NCI-H446 treated with DMSO at 0.1 percent for 48 hours (cell line): ENCODE results near the gene TEX12.

Experiments
- DNase-seq: peaks from one replicate; lab custom pipeline; 2025; lab: John Stamatoyannopoulos, UW

Gene TEX12

GRCh38 chr11:112211536-112211935 lies 44.4 kb downstream of the TEX12 start:
- no peak for DNase-seq

GRCh38 chr11:112212290-112212689 lies 45.1 kb downstream of the TEX12 start:
- DNase-seq, result no peak

DNA sequence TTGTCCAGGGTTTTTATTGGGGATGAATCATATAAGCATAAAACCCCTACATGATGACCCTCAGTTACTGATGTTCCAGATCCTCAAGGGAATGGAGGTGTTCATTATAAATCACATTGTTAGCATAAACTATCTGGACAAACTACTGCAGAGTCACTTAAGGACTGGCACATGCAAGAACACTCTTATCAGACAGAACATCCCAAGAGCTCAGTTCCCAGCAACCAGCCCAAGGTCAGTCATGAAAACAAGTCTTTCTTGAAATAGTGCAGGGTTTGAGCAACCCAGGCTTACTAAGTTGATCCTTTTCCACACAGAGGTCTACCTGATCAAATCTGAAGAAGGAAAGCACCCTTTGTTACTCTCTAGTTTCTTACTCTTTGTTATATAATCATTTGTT lies 45.5 kb downstream of the TEX12 start:
- DNase-seq, result no peak

DNA sequence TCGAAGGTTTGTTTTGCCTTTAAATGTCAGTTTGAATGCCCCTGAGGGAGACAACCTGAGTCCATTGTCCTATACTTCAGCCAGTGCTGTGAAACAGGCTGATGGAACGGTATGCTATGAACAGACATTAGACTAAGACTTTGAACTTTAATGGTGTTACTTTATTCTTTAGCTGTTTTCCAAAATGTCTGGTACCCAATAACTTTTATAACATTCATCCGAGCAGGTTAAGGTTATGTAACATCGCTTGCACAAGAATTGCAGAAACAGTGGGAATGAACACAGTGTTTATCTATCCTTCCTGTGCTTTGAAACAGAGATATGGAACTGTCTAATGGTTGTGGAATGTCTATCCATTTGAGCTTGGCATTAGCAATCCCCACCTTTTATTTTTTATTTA lies 46.6 kb downstream of the TEX12 start:
- no peak for DNase-seq

- DNase-seq, result no peak
These were observed 48.4 kb downstream of the TEX12 start for GRCh38 chr11:112215621-112216020.

DNA sequence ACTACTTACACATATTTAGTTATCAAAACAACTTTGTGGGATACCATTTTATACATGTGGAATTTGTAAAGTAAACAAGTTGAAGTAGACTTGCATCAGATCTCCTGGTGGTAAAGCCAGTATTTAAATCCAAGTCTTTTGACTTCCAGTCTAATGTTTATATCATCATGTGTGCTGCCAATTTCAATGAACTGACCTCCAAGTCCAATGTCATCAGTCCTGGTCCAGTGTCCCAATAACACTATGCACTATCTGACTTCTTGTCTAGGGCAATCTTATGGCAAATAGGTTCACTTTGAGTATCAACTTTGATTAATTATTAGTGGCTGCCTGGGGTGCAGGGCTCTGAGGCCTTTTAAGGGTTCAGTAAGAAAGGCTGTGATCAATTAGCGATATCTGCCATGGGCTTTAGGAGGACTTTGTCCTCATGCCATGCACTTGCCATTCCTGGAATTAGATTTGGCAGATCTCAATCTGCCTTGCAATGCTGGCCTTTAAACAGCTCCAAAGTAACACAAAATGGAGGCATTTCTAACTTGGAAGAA lies 49.5 kb downstream of the TEX12 start:
- DNase-seq, result no peak

DNA sequence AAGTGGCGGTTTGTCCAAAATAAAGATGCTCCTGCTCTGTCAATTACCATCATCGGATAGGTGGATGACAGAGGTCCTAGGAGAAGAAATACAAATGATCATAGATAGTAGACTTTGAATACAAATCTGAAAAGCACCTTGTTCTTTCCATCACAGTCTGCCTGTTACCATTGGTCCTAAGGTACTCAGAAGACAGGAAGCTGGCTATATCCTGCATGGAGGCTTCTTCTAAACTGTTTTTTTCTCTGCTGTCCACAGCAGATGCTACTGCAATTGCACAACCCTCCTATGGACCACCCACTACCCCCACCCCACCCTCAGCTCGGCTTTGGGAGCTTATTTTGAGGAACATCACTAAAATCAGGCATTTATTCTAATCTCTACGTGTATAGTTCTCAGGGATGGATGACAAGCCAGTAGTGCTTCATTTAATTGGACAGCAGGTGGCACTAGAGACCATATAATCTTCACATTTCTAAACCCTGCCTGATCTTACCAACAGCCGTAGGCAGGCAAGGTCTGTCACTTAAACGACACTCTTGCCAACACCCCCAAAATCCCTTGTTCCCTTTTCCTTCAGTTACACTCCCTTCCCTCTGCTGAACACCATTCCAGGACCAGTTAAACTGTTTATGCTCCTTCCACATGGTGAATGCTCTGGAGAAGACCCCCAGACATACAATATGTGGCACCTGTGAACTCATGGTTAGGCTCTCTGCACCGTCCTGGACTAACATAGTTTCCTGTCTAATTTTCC lies 52.5 kb downstream of the TEX12 start:
- DNase-seq, result peak; percentile 41

- no peak for DNase-seq
These were observed 54.2 kb downstream of the TEX12 start for GRCh38 chr11:112221274-112221835.
